ENCODE data around the gene LDB3.
"Not testable (repeated sequence)": the region's sequence is repeated elsewhere in the genome, so short reads cannot be mapped to it uniquely, and the experiment has no call there.

The LDB3 gene

GRCh38 chr10:86729677-86730076, 61.4 kb downstream of the LDB3 start:
- Mint-ChIP-seq H3K4me1 (ENCODE audit: low read depth) (no peaks in the 10 kb centered on the region), H3K36me3 (ENCODE audit: low read depth) (no peaks in the 10 kb centered on the region), H3K4me3 (no peak overlapping the region), H3K27ac (no peak overlapping the region), H3K9me3 (no peaks in the 10 kb centered on the region), H3K27me3 (peaks cover 4% of the 10 kb centered on the region)

- Mint-ChIP-seq H3K4me3 (no peak overlapping the region), H3K27ac (no peak overlapping the region), H3K27me3 (peaks cover 4% of the 10 kb centered on the region), H3K36me3 (ENCODE audit: low read depth) (no peaks in the 10 kb centered on the region), H3K9me3 (no peaks in the 10 kb centered on the region), H3K4me1 (ENCODE audit: low read depth) (no peaks in the 10 kb centered on the region)
These were observed 61.9 kb downstream of the LDB3 start for GRCh38 chr10:86730227-86730626.

GRCh38 chr10:86732771-86733170, 64.5 kb downstream of the LDB3 start:
- Mint-ChIP-seq H3K4me3 (no peak overlapping the region), H3K9me3 (no peaks in the 10 kb centered on the region), H3K27ac (no peak overlapping the region), H3K36me3 (ENCODE audit: low read depth) (no peaks in the 10 kb centered on the region), H3K4me1 (ENCODE audit: low read depth) (no peaks in the 10 kb centered on the region), H3K27me3 (peaks cover 4% of the 10 kb centered on the region)

GRCh38 chr10:86733260-86733671, 65.0 kb downstream of the LDB3 start:
- Mint-ChIP-seq H3K27me3 (no peaks in the 10 kb centered on the region), H3K4me3 (no peak overlapping the region), H3K36me3 (ENCODE audit: low read depth) (no peaks in the 10 kb centered on the region), H3K27ac (no peak overlapping the region), H3K4me1 (ENCODE audit: low read depth) (no peaks in the 10 kb centered on the region), H3K9me3 (no peaks in the 10 kb centered on the region)

DNA sequence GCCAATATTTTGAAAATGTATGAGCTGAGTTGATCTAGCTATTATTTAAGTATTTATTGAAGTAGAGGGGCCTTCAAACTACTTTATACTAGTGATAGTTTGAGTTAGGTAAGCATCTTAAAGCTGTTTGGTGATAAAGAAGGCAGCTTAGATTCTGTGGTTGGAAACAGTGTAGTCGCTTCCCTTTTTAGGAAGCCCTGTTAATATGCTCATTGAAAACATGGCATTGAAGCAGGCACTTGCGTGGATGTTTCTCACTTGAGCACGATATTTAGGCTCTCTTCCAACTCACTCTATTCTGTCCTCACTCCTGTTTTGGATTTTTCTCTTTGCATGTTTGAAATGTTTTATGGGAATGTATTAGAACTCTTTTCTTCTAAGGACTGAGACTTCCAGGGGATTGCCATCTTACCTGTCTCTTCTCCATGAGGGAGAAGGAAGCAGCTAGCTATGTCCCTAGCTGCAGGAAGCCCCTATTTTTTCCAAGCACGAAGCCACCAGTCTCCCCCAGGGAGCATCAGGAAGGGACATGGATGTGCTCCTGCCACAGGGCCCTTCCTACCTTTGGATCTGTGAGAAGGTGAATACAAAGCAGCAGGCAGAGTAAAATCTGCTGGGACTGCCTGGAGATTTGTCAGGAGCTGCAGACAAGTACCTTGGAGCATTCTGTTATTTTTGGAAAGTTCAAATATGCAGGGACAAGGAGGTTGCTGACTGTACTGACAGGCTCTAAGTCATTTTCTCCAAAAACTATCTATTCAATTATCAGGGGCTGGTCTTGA, 66.1 kb downstream of the LDB3 start:
- Mint-ChIP-seq H3K27me3 (peaks cover 3% of the 10 kb centered on the region), H3K27ac (no peak overlapping the region), H3K4me3 (no peak overlapping the region), H3K4me1 (ENCODE audit: low read depth) (no peaks in the 10 kb centered on the region), H3K36me3 (ENCODE audit: low read depth) (no peaks in the 10 kb centered on the region), H3K9me3 (no peaks in the 10 kb centered on the region)

- not testable (repeated sequence) for H3K9me3 Mint-ChIP-seq; H3K36me3 Mint-ChIP-seq (ENCODE audit: low read depth); H3K27me3 Mint-ChIP-seq; H3K27ac Mint-ChIP-seq; H3K4me1 Mint-ChIP-seq (ENCODE audit: low read depth); H3K4me3 Mint-ChIP-seq
These were observed 67.0 kb downstream of the LDB3 start for GRCh38 chr10:86735278-86735677.

DNA sequence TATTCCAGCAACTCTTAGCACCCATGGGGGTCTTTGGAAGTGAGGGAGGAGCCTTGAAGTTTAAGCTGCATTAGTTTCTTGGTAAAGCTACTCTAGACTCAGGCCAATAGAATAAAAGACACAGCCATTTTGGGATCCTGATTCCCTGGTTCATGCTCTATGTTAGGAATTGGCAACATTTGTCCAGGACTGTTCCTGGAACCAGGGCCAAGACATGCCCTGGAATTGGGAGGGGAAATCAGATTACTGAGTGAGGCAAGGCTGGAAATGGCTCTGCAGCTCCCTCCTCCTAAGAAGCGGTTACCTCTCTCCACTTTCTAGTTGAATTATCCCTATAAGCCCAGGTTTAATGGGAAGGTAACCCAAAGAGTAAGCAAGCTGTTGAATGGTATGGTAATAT, 73.9 kb downstream of the LDB3 start:
- Mint-ChIP-seq H3K27me3 (peaks cover 17% of the 10 kb centered on the region), H3K36me3 (ENCODE audit: low read depth) (no peaks in the 10 kb centered on the region)

GRCh38 chr10:86744067-86744725, 75.9 kb downstream of the LDB3 start:
- H3K27me3 Mint-ChIP-seq: peaks cover 16% of the 10 kb centered on the region
- H3K4me3 Mint-ChIP-seq: no peak overlapping the region
- H3K27ac Mint-ChIP-seq: no peak overlapping the region
- no peaks in the 10 kb centered on the region for H3K9me3 Mint-ChIP-seq
- H3K36me3 Mint-ChIP-seq (ENCODE audit: low read depth): no peaks in the 10 kb centered on the region
- H3K4me1 Mint-ChIP-seq (ENCODE audit: low read depth): no peaks in the 10 kb centered on the region

More for the DNA sequence above, 73.9 kb downstream of the LDB3 start:
- H3K4me3 Mint-ChIP-seq: no peak overlapping the region
- H3K4me1 Mint-ChIP-seq (ENCODE audit: low read depth): no peaks in the 10 kb centered on the region
- H3K27ac Mint-ChIP-seq: no peak overlapping the region
- H3K9me3 Mint-ChIP-seq: no peaks in the 10 kb centered on the region

DNA sequence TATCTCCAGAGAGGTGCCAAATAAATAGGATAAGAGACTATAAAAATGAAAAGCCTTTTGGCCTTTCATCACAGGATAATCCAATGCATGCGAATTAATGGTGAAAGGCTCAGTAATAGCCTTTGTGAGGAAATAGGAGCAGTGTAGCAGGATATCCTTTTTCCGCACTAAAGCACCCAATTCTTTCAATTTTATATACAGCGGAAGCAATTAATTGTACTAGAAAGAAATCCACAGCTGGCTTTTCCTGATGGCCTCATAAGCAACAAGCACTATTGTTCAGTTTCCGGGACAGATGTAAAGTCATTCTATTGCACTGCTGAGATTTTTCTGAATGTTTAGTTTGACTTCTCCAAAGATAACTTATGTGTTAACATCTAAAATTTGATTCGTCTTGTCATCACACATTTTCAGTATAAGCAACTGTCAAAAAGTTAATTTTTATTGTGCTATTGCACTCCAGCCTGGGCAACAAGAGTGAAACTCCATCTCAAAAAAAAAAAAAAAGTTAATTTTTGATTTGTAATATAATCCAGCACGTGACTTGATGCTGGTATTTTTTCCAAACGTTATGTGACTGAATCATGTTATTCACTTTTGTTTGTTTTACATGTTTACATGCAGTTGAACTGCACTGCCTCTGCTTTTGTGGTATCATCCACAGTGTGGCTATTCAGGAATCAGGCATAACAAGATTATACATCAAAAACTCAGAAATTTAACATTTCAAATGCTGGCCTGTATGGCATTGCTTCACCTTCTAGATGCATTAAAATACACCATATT, 79.7 kb downstream of the LDB3 start:
- Mint-ChIP-seq H3K4me3 (no peak overlapping the region), H3K27ac (no peak overlapping the region), H3K9me3 (no peaks in the 10 kb centered on the region), H3K27me3 (peaks cover 9% of the 10 kb centered on the region), H3K4me1 (ENCODE audit: low read depth) (peaks cover 7% of the 10 kb centered on the region), H3K36me3 (ENCODE audit: low read depth) (no peaks in the 10 kb centered on the region)

DNA sequence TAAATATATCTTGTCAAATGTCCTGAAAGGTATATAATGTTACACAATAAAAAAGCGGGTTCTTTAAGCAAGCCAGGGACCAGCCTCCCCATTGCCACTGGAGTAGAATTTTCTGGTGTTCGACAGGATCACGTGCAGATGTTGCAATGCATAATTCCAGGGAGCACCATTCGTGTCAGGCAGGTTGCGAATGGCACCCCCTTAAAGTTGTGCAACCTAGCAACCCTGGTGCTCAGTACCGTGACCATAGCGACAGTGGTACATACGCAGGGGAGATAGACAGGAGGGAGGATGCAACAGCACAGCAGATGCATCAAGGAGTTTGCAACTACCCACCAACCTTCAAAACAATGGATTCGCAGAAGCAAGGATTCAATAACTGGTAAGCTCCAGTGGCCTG, 81.5 kb downstream of the LDB3 start:
- H3K27ac Mint-ChIP-seq: no peak overlapping the region
- H3K36me3 Mint-ChIP-seq (ENCODE audit: low read depth): no peaks in the 10 kb centered on the region
- peaks cover 10% of the 10 kb centered on the region for H3K4me1 Mint-ChIP-seq (ENCODE audit: low read depth)
- no peak overlapping the region for H3K4me3 Mint-ChIP-seq
- H3K27me3 Mint-ChIP-seq: peaks cover 5% of the 10 kb centered on the region
- no peaks in the 10 kb centered on the region for H3K9me3 Mint-ChIP-seq

DNA sequence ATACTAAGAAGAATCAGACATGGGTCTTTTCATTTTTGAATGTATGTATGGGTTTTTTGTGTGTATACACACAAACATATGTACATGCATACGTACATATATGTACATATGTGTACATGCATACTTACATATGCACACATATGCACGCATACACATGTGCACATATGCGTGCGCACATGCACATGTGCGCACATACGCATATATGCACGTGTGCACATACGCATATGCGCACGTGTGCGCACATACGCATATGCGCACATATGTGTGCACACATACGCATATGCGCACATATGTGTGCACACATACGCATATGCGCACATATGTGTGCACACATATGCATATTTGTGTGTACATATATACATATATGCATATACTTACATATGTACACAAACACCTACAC, 83.2 kb downstream of the LDB3 start:
- no peak overlapping the region for H3K4me3 Mint-ChIP-seq

DNA sequence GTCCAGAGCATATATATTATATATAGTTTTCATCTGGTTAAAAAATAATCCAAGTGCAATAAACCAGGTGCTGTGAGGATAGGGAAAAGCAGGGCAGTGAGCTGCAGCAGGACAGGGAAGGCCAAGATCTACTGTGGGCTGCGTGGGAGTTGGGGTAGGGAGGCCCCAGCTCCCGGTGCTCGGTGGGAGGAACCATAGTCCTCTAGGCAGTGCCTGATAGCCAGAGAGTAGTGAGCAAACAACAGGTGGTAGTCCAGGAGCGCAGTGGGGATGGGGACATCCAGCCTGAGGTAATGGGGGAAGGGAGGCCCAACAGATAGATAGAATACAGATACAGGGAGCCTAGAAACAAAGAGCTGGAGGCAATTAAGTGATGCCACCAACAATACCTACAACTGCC, 84.0 kb downstream of the LDB3 start:
- H3K27me3 Mint-ChIP-seq: peaks cover 6% of the 10 kb centered on the region
- H3K4me3 Mint-ChIP-seq: no peak overlapping the region
- no peaks in the 10 kb centered on the region for H3K9me3 Mint-ChIP-seq
- peaks cover 19% of the 10 kb centered on the region for H3K4me1 Mint-ChIP-seq (ENCODE audit: low read depth)
- no peaks in the 10 kb centered on the region for H3K36me3 Mint-ChIP-seq (ENCODE audit: low read depth)
- no peak overlapping the region for H3K27ac Mint-ChIP-seq

More for the DNA sequence above, 83.2 kb downstream of the LDB3 start:
- Mint-ChIP-seq H3K36me3 (ENCODE audit: low read depth) (no peaks in the 10 kb centered on the region), H3K27me3 (peaks cover 5% of the 10 kb centered on the region), H3K27ac (no peak overlapping the region), H3K4me1 (ENCODE audit: low read depth) (peaks cover 18% of the 10 kb centered on the region), H3K9me3 (no peaks in the 10 kb centered on the region)

DNA sequence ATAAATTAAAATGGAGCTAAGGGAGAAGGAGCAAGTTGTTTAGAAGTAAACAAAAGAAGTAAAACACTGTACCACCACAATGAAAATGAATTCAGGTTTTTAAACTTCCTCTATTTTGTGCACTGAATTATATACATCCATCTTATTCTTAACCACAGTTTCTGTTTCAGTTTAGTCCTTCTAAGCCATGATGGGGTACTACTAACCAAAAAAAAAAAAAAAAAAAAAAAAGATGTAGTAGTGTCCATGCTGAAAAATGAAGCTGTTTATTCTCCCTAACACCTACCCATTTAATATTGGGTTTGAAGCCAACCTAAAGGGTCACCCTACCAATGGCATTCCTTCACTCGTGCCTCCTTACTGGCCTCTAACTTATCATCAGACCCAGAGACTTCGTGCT, 84.7 kb downstream of the LDB3 start:
- peaks cover 27% of the 10 kb centered on the region for H3K4me1 Mint-ChIP-seq (ENCODE audit: low read depth)
- no peak overlapping the region for H3K27ac Mint-ChIP-seq
- H3K27me3 Mint-ChIP-seq: peaks cover 13% of the 10 kb centered on the region
- no peaks in the 10 kb centered on the region for H3K9me3 Mint-ChIP-seq
- H3K4me3 Mint-ChIP-seq: no peak overlapping the region
- no peaks in the 10 kb centered on the region for H3K36me3 Mint-ChIP-seq (ENCODE audit: low read depth)

GRCh38 chr10:86753638-86754434, 85.5 kb downstream of the LDB3 start:
- Mint-ChIP-seq H3K27ac (no peak overlapping the region), H3K9me3 (no peaks in the 10 kb centered on the region), H3K36me3 (ENCODE audit: low read depth) (no peaks in the 10 kb centered on the region), H3K27me3 (peaks cover 21% of the 10 kb centered on the region), H3K4me1 (ENCODE audit: low read depth) (peaks cover 34% of the 10 kb centered on the region), H3K4me3 (no peak overlapping the region)

GRCh38 chr10:86755454-86755739, 87.1 kb downstream of the LDB3 start:
- Mint-ChIP-seq H3K27ac (peak overlapping the region; percentile 17), H3K27me3 (peaks cover 29% of the 10 kb centered on the region), H3K4me1 (ENCODE audit: low read depth) (peaks cover 42% of the 10 kb centered on the region), H3K4me3 (peak overlapping the region; percentile 76), H3K36me3 (ENCODE audit: low read depth) (no peaks in the 10 kb centered on the region), H3K9me3 (no peaks in the 10 kb centered on the region)

Data from stimulated activated naive CD8-positive, alpha-beta T cell treated with anti-CD3 and anti-CD28 coated beads, Interleukin-15, Interleukin-2, amounts not matched to agents 100 ng/mL and 50 ng/mL, for 24 hours (primary cell).